GM12878 (cell line): ENCODE measurements around the gene CCHCR1. TPM values are rescaled to one million over a fixed set of nuclear protein-coding genes. Genes with fewer than 3 reads are reported as not detected.

Experiments used
- ATAC-seq: fragments of 200-7000 bp; cut with Tn5 transposase; 3 replicates; pipeline ENCODE4 v1.9.1; 2020; ENCODE audit warnings: mild to moderate bottlenecking, moderate library complexity
- BruUV-seq: library from RNA; stranded (reverse); fragments of 400-500 nt; replicated peaks from 2 replicates; lab custom pipeline; 2021; lab: Mats Ljungman, UMichigan
- CTCF ChIA-PET: fragments of 300-600 bp; sonication (Branson Sonifier 250); formaldehyde crosslinking; extraction: SDS; loops from one replicate; lab custom pipeline; 2021; ENCODE audit warnings: inconsistent platforms; lab: Yijun Ruan, JAX
- POLR2A ChIA-PET: fragments of 350-600 bp; formaldehyde crosslinking; extraction: SDS; loops from one replicate; lab custom pipeline; 2021; ENCODE audit warnings: inconsistent platforms; lab: Charles Lee
- RAD21 ChIA-PET: fragments of 300-600 bp; sonication (Branson Sonifier 250); formaldehyde crosslinking; loops from one replicate; lab custom pipeline; 2023; ENCODE audit warnings: antibody characterized with exemption; ENCODE audit not compliant: unreplicated experiment; lab: Charles Lee
- SMC1A ChIA-PET: fragments of 300-600 bp; sonication (Branson Sonifier 250); formaldehyde crosslinking; loops from one replicate; lab custom pipeline; 2023; ENCODE audit not compliant: unreplicated experiment, uncharacterized antibody; lab: Charles Lee
- DNase-seq: peaks from one replicate; pipeline ENCODE4 v3.0.0-alpha.2; 2011; ENCODE audit warnings: low read depth, low spot score
- FAIRE-seq: peaks from 3 replicates; lab custom pipeline; 2011; peaks lifted over from hg19 to GRCh38; lab: Jason Lieb, UNC
- H2AFZ ChIP-seq: 2 replicates; pipeline ENCODE4 v1.6.0; 2011; ENCODE audit warnings: low read depth, low read length, control low read depth; ENCODE audit not compliant: control insufficient read depth
- H3K27ac ChIP-seq: 2 replicates; pipeline ENCODE4 v1.5.1; 2011; ENCODE audit warnings: control low read depth; ENCODE audit not compliant: control insufficient read depth, insufficient read depth
- H3K27me3 ChIP-seq, 2 experiments: replicated peaks in 1 of 2; 2 replicates each; pipeline versions ENCODE4 v1.6.0 to v1.6.1; 2011; ENCODE audit warnings: low read length in 1 of 2; ENCODE audit not compliant: control insufficient read depth in 2 of 2, insufficient read depth in 2 of 2
- H3K36me3 ChIP-seq, 2 experiments: 2 replicates each; pipeline ENCODE4 v1.5.1; 2011; ENCODE audit warnings: low read length in 1 of 2; ENCODE audit not compliant: control insufficient read depth in 2 of 2, insufficient read depth in 2 of 2
- H3K4me1 ChIP-seq: 2 replicates; pipeline ENCODE4 v1.6.1; 2011; ENCODE audit warnings: mild to moderate bottlenecking, low read length, moderate library complexity, mixed read lengths; ENCODE audit not compliant: control insufficient read depth, insufficient read depth
- H3K4me2 ChIP-seq: 2 replicates; pipeline ENCODE4 v1.6.0; 2011; ENCODE audit warnings: control low read depth; ENCODE audit not compliant: control insufficient read depth, insufficient read depth
- H3K4me3 ChIP-seq: fragments of 200-600 bp; sonication (generic); 2 replicates; pipeline ENCODE4 v1.5.1; 2016
- H3K79me2 ChIP-seq: 2 replicates; pipeline ENCODE4 v1.6.0; 2011; ENCODE audit warnings: low read length; ENCODE audit not compliant: control insufficient read depth, insufficient read depth
- H3K9ac ChIP-seq: 2 replicates; pipeline ENCODE4 v1.8.0; 2011; ENCODE audit warnings: low read length, control low read depth, mixed read lengths; ENCODE audit not compliant: control insufficient read depth, insufficient read depth
- H3K9me3 ChIP-seq: replicated peaks from 3 replicates; pipeline ENCODE4 v1.5.1; 2011; ENCODE audit warnings: mild to moderate bottlenecking, low read length; ENCODE audit not compliant: control insufficient read depth, insufficient read depth
- H4K20me1 ChIP-seq: 2 replicates; pipeline ENCODE4 v1.6.0; 2011; ENCODE audit not compliant: control insufficient read depth, insufficient read depth
- CREM ChIP-seq: IDR thresholded peaks from 2 replicates; pipeline ENCODE4 v1.6.1; 2014; ENCODE audit warnings: antibody characterized with exemption, low read depth
- ESRRA ChIP-seq: IDR thresholded peaks from 2 replicates; pipeline ENCODE4 v1.6.1; 2012; ENCODE audit warnings: mild to moderate bottlenecking, low read length, improper control_type of control experiment
- NR2C1 ChIP-seq: fragments of 450-650 bp; IDR thresholded peaks from 2 replicates; pipeline ENCODE4 v1.6.1; 2017; ENCODE audit warnings: antibody characterized with exemption, mild to moderate bottlenecking, moderate library complexity
- WGBS: methylation state at CpG from one replicate; pipeline ENCODE4 v1.1.6; 2016; ENCODE audit warnings: low lambda C conversion rate; ENCODE audit not compliant: insufficient replicate concordance, insufficient coverage; ENCODE audit errors: missing lambda C conversion rate; 5-methylcytosine and 5-hydroxymethylcytosine counted together
- in situ Hi-C: fragments of 300-500 bp; cut with MboI; formaldehyde crosslinking; loops from 9 replicates; pipeline ENCODE4 v1.14.3; 2018; ENCODE audit warnings: mixed read lengths
- intact Hi-C: fragments of 100-400 bp; cut with micrococcal nuclease; formaldehyde crosslinking; loops from one replicate; pipeline ENCODE4 v1.14.2; 2022; ENCODE audit not compliant: unreplicated experiment
- polyA plus RNA-seq, 11 experiments: library from polyadenylated mRNA; depleted of rRNA in 4 of 11; unstranded in 6 of 11; stranded (reverse) in 5 of 11; fragments of >200 nt; fragmentation: Nextera tagmentation in 4 of 11; fragmentation: Illumina TruSeq in 1 of 11; extraction: Ambion mirVana in 4 of 11; extraction: Trizol in 1 of 11; gene quantifications; 1 replicate in 1 of 11; 2 replicates in 10 of 11; pipeline versions ENCODE4 v1.2.1 to v1.2.3, GENCODE V29; 2011 to 2016; ENCODE audit warnings: inconsistent platforms in 2 of 11, missing spikeins in 2 of 11, low read depth in 1 of 11
- total RNA-seq, 4 experiments: library from RNA; depleted of rRNA in 3 of 4; stranded (reverse); fragments of >200 nt in 3 of 4; fragmentation: Illumina TruSeq in 1 of 4; extraction: Trizol in 1 of 4; gene quantifications; 2 replicates each; pipeline versions ENCODE4 v1.2.1 to v1.2.3, GENCODE V29; 2013 to 2021
- TF ChIP-seq, protein P1 (sequence below): fragments of 450-650 bp; IDR thresholded peaks from 2 replicates; pipeline ENCODE4 v1.6.1; 2018; ENCODE audit warnings: borderline replicate concordance, mild to moderate bottlenecking; ENCODE audit not compliant: partially characterized antibody
- TF ChIP-seq, protein P2 (sequence below): fragments of 450-650 bp; IDR thresholded peaks from 2 replicates; pipeline ENCODE4 v1.6.1; 2016; ENCODE audit warnings: mild to moderate bottlenecking, moderate library complexity, borderline replicate concordance

The CCHCR1 gene
- total and polyA plus RNA-seq, 10 of the 15 experiments (the other 5 are each of a cell fraction or from before 2014, with no cell fraction given): 1.0 to 35.2 (median 24.7) TPM

GRCh38 chr6:31149827-31150447 lies 7.7 kb downstream of the CCHCR1 start:
- in situ Hi-C loops (no loop called here), intact Hi-C loops (no loop called here)
- ATAC-seq (no peak), DNase-seq (no peak), FAIRE-seq (no peak)
- no peaks in the 10 kb centered on the region for H3K79me2 ChIP-seq
- no peaks in the 10 kb centered on the region for H3K9me3 ChIP-seq
- no peak overlapping the region for H3K4me3 ChIP-seq
- POLR2A ChIA-PET: interaction anchor here (0.6 kb wide), 1 partner anchor 11 kb away, joined by 4 read pairs; no protein-coding TSS in a partner anchor
- SMC1A ChIA-PET: interaction anchor here (1.2 to 1.3 kb wide), 2 partner anchors 11 to 42 kb away, joined by 3 read pairs; partner anchors contain the start of gene PSORS1C2
- CTCF ChIA-PET: no interaction called here
- RAD21 ChIA-PET: no interaction called here
- TF ChIP-seq ESRRA (no peak), NR2C1 (no peak), CREM (no peak)
- TF ChIP-seq, protein P1, sequence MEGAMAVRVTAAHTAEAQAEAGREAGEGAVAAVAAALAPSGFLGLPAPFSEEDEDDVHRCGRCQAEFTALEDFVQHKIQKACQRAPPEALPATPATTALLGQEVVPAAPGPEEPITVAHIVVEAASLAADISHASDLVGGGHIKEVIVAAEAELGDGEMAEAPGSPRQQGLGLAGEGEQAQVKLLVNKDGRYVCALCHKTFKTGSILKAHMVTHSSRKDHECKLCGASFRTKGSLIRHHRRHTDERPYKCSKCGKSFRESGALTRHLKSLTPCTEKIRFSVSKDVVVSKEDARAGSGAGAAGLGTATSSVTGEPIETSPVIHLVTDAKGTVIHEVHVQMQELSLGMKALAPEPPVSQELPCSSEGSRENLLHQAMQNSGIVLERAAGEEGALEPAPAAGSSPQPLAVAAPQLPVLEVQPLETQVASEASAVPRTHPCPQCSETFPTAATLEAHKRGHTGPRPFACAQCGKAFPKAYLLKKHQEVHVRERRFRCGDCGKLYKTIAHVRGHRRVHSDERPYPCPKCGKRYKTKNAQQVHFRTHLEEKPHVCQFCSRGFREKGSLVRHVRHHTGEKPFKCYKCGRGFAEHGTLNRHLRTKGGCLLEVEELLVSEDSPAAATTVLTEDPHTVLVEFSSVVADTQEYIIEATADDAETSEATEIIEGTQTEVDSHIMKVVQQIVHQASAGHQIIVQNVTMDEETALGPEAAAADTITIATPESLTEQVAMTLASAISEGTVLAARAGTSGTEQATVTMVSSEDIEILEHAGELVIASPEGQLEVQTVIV: no peak
- TF ChIP-seq, protein P2, sequence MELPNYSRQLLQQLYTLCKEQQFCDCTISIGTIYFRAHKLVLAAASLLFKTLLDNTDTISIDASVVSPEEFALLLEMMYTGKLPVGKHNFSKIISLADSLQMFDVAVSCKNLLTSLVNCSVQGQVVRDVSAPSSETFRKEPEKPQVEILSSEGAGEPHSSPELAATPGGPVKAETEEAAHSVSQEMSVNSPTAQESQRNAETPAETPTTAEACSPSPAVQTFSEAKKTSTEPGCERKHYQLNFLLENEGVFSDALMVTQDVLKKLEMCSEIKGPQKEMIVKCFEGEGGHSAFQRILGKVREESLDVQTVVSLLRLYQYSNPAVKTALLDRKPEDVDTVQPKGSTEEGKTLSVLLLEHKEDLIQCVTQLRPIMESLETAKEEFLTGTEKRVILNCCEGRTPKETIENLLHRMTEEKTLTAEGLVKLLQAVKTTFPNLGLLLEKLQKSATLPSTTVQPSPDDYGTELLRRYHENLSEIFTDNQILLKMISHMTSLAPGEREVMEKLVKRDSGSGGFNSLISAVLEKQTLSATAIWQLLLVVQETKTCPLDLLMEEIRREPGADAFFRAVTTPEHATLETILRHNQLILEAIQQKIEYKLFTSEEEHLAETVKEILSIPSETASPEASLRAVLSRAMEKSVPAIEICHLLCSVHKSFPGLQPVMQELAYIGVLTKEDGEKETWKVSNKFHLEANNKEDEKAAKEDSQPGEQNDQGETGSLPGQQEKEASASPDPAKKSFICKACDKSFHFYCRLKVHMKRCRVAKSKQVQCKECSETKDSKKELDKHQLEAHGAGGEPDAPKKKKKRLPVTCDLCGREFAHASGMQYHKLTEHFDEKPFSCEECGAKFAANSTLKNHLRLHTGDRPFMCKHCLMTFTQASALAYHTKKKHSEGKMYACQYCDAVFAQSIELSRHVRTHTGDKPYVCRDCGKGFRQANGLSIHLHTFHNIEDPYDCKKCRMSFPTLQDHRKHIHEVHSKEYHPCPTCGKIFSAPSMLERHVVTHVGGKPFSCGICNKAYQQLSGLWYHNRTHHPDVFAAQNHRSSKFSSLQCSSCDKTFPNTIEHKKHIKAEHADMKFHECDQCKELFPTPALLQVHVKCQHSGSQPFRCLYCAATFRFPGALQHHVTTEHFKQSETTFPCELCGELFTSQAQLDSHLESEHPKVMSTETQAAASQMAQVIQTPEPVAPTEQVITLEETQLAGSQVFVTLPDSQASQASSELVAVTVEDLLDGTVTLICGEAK: no peak
- no peak overlapping the region for H3K4me2 ChIP-seq
- no peaks in the 10 kb centered on the region for H4K20me1 ChIP-seq
- H3K36me3 ChIP-seq: no peaks in the 10 kb centered on the region; a peak in 1 of 4 replicates
- H3K27me3 ChIP-seq: no peaks in the 10 kb centered on the region
- peaks cover 4% of the 10 kb centered on the region; the same call in 1 of the 2 replicates for H3K4me1 ChIP-seq
- H3K9ac ChIP-seq: no peak overlapping the region
- H3K27ac ChIP-seq: no peak overlapping the region
- H2AFZ ChIP-seq: no peak overlapping the region
- WGBS: 95% methylated on average over 6 of the region's 6 CpGs
- BruUV-seq: no TSS peak
